ENCODE results near the gene IDI1.

IDI1 gene

GRCh38 chr10:992467-992866, 56.5 kb downstream of the IDI1 start:
- no peak for FAIRE-seq

- FAIRE-seq, result no peak
Measured at GRCh38 chr10:990808-991207, 58.1 kb downstream of the IDI1 start.
